ENCODE measurements around the gene SZT2. TPM values are rescaled to one million over a fixed set of nuclear protein-coding genes. Genes with fewer than 3 reads are reported as not detected.
A peak's percentile ranks its signal among the peaks of the same experiment; 100 is the strongest.

SZT2 gene
- total RNA-seq, 1 donor from 2014 or later = 39.4 TPM

DNA sequence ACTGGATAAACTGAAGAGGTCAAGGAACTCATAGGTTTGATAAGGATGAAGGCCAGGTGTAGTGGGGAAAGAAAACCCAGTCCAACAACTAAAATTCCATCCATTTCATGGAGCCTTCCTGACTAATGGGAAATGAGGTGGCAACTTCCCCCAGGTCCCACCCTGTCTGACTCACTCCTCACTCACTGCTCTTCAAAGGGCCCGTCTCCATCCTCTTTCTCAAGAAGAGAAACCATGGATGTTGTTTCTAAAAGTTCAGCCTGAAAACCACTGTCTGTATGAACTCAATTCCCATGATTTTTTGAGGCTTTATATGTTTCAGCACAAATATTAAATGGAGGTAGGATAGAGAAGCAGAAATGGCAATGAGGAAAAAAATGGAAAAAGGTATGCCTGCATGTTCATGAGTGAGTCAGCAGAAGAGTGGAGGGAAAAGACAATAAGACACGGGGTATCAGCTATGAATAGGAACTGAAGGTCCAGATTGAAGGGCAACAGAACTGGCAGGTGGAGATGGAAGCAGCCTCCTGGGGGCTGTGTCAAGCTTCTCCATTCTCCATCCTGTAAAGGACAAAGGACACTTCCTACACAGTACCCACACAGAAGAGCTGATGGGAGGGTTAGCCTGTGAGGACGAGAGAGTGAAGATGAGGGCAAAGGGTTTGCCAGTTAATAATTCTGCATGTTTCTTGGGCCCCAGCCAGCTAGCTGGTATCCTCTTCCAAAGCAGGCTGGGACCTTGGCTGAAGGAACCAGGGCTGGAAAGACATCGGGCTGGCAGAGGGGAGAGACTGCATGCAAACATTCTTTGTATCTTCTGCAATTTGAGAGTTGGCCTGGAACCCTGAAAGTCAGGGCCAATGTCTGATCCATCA, 16.4 kb upstream of the SZT2 start:
- Mint-ChIP-seq H3K36me3 (ENCODE audit: low read depth) (no peaks in the 10 kb centered on the region), H3K27ac (ENCODE audit: unreplicated experiment) (no peak overlapping the region), H3K4me1 (peaks cover 24% of the 10 kb centered on the region), H3K4me3 (no peak overlapping the region), H3K27me3 (ENCODE audit: low read depth) (no peaks in the 10 kb centered on the region), H3K9me3 (no peaks in the 10 kb centered on the region)
- TF ChIP-seq, protein P1, sequence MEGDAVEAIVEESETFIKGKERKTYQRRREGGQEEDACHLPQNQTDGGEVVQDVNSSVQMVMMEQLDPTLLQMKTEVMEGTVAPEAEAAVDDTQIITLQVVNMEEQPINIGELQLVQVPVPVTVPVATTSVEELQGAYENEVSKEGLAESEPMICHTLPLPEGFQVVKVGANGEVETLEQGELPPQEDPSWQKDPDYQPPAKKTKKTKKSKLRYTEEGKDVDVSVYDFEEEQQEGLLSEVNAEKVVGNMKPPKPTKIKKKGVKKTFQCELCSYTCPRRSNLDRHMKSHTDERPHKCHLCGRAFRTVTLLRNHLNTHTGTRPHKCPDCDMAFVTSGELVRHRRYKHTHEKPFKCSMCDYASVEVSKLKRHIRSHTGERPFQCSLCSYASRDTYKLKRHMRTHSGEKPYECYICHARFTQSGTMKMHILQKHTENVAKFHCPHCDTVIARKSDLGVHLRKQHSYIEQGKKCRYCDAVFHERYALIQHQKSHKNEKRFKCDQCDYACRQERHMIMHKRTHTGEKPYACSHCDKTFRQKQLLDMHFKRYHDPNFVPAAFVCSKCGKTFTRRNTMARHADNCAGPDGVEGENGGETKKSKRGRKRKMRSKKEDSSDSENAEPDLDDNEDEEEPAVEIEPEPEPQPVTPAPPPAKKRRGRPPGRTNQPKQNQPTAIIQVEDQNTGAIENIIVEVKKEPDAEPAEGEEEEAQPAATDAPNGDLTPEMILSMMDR (conservative IDR thresholded peaks at IDR 0.05) = no peak
- no peak for DNase-seq (ENCODE audit: low read depth, low spot score)

DNA sequence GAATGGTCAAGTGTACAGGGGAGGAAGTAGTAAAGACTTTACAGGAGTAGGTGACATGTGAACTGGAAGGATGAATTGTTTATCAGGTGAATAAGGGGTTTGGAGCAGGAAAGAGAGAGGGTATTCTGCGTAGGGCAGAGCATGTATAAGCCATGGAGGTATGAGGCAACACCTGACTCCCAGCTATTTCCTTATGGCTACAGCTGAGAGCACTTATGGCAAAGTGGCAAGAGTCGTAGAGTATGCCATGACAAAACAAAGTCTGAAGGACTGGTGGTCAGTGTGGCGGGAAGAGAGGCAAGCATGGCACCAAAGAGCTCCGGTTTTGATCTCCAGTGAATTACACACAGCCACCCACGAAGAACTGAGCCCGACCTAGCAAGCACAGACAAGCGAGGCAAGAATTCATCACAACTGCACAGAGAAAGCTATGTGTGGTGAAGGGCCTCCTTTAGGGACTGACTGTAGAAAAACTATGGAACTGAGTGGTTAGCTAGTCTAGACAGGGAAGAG, 12.9 kb upstream of the SZT2 start:
- TF ChIP-seq, protein P1 (conservative IDR thresholded peaks at IDR 0.05) = no peak
- Mint-ChIP-seq H3K4me1 (peaks cover 39% of the 10 kb centered on the region), H3K27me3 (ENCODE audit: low read depth) (no peaks in the 10 kb centered on the region), H3K4me3 (no peak overlapping the region), H3K27ac (ENCODE audit: unreplicated experiment) (peak overlapping the region; percentile 43), H3K9me3 (no peaks in the 10 kb centered on the region), H3K36me3 (ENCODE audit: low read depth) (peaks cover 5% of the 10 kb centered on the region)
- no peak for DNase-seq (ENCODE audit: low read depth, low spot score)

- TF ChIP-seq, protein P1 (conservative IDR thresholded peaks at IDR 0.05) = no peak
- no peaks in the 10 kb centered on the region for H3K27me3 Mint-ChIP-seq (ENCODE audit: low read depth)
- H3K27ac Mint-ChIP-seq (ENCODE audit: unreplicated experiment) = no peak overlapping the region
- DNase-seq (ENCODE audit: low read depth, low spot score) = no peak
- no peaks in the 10 kb centered on the region for H3K9me3 Mint-ChIP-seq
- peaks cover 5% of the 10 kb centered on the region for H3K36me3 Mint-ChIP-seq (ENCODE audit: low read depth)
- no peak overlapping the region for H3K4me3 Mint-ChIP-seq
- peaks cover 50% of the 10 kb centered on the region for H3K4me1 Mint-ChIP-seq
These were observed 11.9 kb upstream of the SZT2 start for GRCh38 chr1:43377831-43378230.

DNA sequence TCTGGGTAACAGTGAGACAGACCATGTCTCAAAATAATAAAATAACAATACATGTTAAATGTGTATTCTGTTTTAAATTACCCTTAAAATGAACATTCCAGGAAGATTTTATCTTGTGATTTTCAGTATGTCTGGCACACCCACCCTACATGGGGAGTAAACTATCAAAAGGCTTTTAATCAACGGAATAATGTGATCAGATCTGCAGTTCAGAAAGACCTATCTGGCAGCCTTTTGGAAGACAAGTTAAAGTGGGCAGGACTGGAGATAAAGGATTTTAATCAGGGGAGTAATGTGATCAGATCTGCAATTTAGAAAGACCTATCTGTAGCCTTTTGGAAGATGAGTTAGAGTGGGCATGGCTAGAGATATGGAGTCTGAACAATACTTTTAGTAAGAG, 10.2 kb upstream of the SZT2 start:
- Mint-ChIP-seq H3K4me1 (peaks cover 55% of the 10 kb centered on the region), H3K4me3 (peak overlapping the region; percentile 10)

DNA sequence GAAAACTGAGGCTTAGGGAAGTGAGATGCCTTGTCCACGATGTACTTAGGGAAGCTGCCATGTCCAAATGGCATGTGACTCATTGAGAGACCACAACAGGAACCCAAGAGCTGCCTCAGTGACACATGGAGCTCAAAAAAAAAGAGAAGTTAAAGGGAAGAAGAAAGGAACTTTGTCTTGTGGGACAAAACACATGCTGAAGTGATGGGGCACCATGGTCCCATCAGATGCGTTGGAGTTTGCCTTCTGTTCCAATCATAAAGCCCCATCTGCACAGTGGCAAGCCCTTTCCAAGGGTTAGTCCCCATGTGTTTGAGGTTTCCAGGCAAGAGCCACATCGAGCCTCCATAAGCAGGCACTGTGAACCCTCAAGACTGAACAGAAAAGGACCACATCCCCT, 8.1 kb upstream of the SZT2 start:
- Mint-ChIP-seq H3K9me3 (no peaks in the 10 kb centered on the region), H3K27me3 (ENCODE audit: low read depth) (no peaks in the 10 kb centered on the region), H3K4me3 (peak overlapping the region; percentile 80), H3K27ac (ENCODE audit: unreplicated experiment) (peak overlapping the region; percentile 95), H3K4me1 (peaks cover 52% of the 10 kb centered on the region), H3K36me3 (ENCODE audit: low read depth) (peaks cover 5% of the 10 kb centered on the region)
- TF ChIP-seq, protein P1 (conservative IDR thresholded peaks at IDR 0.05) = no peak
- no peak for DNase-seq (ENCODE audit: low read depth, low spot score)

More for the DNA sequence above, 10.2 kb upstream of the SZT2 start:
- Mint-ChIP-seq H3K27me3 (ENCODE audit: low read depth) (no peaks in the 10 kb centered on the region), H3K36me3 (ENCODE audit: low read depth) (peaks cover 5% of the 10 kb centered on the region), H3K9me3 (no peaks in the 10 kb centered on the region), H3K27ac (ENCODE audit: unreplicated experiment) (peak overlapping the region; percentile 35)
- TF ChIP-seq, protein P1 (conservative IDR thresholded peaks at IDR 0.05) = no peak
- DNase-seq (ENCODE audit: low read depth, low spot score) = no peak
